Panc1 (cell line): ENCODE data around the gene ZIC2. TPM values are rescaled to one million over a fixed set of nuclear protein-coding genes. Genes with fewer than 3 reads are reported as not detected.

Experiments used
- ATAC-seq: fragments of 200-7000 bp; cut with Tn5 transposase; 2 replicates; pipeline ENCODE4 v1.9.1; 2020; ENCODE audit warnings: mild to moderate bottlenecking, moderate library complexity
- BruUV-seq: library from RNA; stranded (reverse); fragments of 400-500 nt; replicated peaks from 2 replicates; lab custom pipeline; 2021; lab: Mats Ljungman, UMichigan
- CTCF ChIA-PET: fragments of 300-600 bp; sonication (Branson Sonifier 250); formaldehyde crosslinking; loops from one replicate; lab custom pipeline; 2022; ENCODE audit warnings: antibody characterized with exemption; lab: Charles Lee
- POLR2A ChIA-PET: fragments of 300-600 bp; sonication (Branson Sonifier 250); formaldehyde crosslinking; loops from one replicate; lab custom pipeline; 2022; ENCODE audit warnings: antibody characterized with exemption; lab: Charles Lee
- DNase-seq: peaks from one replicate; pipeline ENCODE4 v3.0.0-alpha.2; 2010; ENCODE audit warnings: low read depth, low spot score
- H3K27ac ChIP-seq: 2 replicates; pipeline ENCODE4 v1.5.1; 2011; ENCODE audit warnings: mild to moderate bottlenecking, low read length, inconsistent platforms
- H3K27me3 ChIP-seq: fragments of 200-500 bp; sonication (Bioruptor generic); 2 replicates; pipeline ENCODE4 v1.6.0; 2014; ENCODE audit warnings: low read length, inconsistent platforms; ENCODE audit not compliant: control insufficient read depth, insufficient read depth
- H3K36me3 ChIP-seq: fragments of 200-500 bp; sonication (Bioruptor generic); 2 replicates; pipeline ENCODE4 v1.5.1; 2014; ENCODE audit warnings: inconsistent platforms, mild to moderate bottlenecking, low read length, moderate library complexity; ENCODE audit not compliant: control insufficient read depth, insufficient read depth
- H3K4me1 ChIP-seq: 2 replicates; pipeline ENCODE4 v1.5.1; 2011; ENCODE audit warnings: inconsistent platforms, mild to moderate bottlenecking, low read length, moderate library complexity; ENCODE audit not compliant: control insufficient read depth, insufficient read depth
- H3K4me3 ChIP-seq, 2 experiments: 2 replicates each; pipeline ENCODE4 v1.5.1; 2011 to 2012; ENCODE audit warnings: low read depth in 2 of 2, low read length in 2 of 2, mild to moderate bottlenecking in 2 of 2, inconsistent platforms in 1 of 2, moderate library complexity in 1 of 2
- H3K9me3 ChIP-seq: fragments of 200-500 bp; sonication (Bioruptor generic); 2 replicates; pipeline ENCODE4 v1.5.1; 2014; ENCODE audit warnings: low read depth, mild to moderate bottlenecking, inconsistent platforms, low read length, moderate library complexity; ENCODE audit not compliant: control insufficient read depth, insufficient read depth
- POLR2AphosphoS5 ChIP-seq: IDR thresholded peaks from 2 replicates; pipeline ENCODE4 v1.6.1; 2012; ENCODE audit warnings: mild to moderate bottlenecking, low read depth, low read length, moderate library complexity
- SIN3A ChIP-seq: IDR thresholded peaks from 2 replicates; pipeline ENCODE4 v1.6.1; 2012; ENCODE audit warnings: low read depth, mild to moderate bottlenecking, low read length, moderate library complexity, borderline replicate concordance; ENCODE audit not compliant: insufficient read depth
- TCF7L2 ChIP-seq: IDR thresholded peaks from 2 replicates; pipeline ENCODE4 v1.6.1; 2011; ENCODE audit warnings: mild to moderate bottlenecking, low read depth, low read length, inconsistent platforms
- in situ Hi-C: cut with HindIII; loops from 2 replicates; pipeline ENCODE4 v1.10.0; 2016; ENCODE audit warnings: low sequenced_read_pairs, low pct_unique_long_range_greater_than_20kb
- intact Hi-C: fragments of 100-400 bp; cut with micrococcal nuclease; formaldehyde crosslinking; loops from one replicate; pipeline ENCODE4 v1.10.0; 2022; ENCODE audit not compliant: unreplicated experiment
- total RNA-seq: library from RNA; stranded (reverse); gene quantifications from one replicate; pipeline ENCODE4 v1.2.1, GENCODE V29; 2021; ENCODE audit not compliant: unreplicated experiment
- TF ChIP-seq, protein P1 (sequence below), 2 experiments: IDR thresholded peaks; 2 replicates each; pipeline ENCODE4 v1.6.1; 2011 to 2012; ENCODE audit warnings: low read depth in 2 of 2, control low read depth in 1 of 2, low read length in 1 of 2, mild to moderate bottlenecking in 1 of 2, moderate library complexity in 1 of 2; ENCODE audit not compliant: insufficient read depth in 1 of 2
- TF ChIP-seq, protein P2 (sequence below): fragments of 450-650 bp; IDR thresholded peaks from 2 replicates; pipeline ENCODE4 v1.5.1; 2017; ENCODE audit warnings: mild to moderate bottlenecking

ZIC2 gene
- total RNA-seq, 1 experiment from 2014 or later: 54.5 TPM

DNA sequence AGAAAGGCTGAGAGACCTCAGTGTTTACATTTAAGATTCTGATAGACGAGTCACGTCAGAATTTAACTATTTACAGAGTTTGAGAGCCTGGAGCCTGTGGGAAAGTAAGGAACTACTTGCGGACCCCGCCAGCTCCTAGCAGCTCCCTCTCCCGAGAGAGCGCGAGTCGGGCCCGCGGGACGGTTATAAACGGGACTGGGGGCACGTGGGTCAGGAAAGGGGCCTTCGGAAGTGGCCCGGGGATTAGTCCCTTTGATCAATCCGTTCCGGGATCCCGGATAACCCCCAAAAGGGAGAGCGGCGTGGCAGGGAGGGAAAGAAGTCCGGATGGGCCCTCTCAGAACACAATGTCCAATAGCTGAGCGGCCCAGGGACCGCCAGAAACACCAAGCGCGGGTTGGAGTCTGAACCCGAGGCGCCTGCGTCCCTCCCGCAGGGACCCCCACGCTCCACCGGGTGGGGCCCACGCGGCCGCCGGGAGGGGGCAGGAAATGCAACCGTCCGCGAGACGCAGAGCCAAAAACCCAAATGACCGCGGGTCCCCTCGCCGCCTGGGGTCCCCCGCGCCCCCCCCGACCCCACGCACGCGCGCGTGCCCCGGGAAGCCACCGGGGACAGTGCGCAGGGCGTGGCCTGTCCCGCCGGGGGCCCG is 13.6 kb upstream of the ZIC2 start:
- peak; percentile 36; the same call in 1 of the 2 replicates for TF ChIP-seq POLR2AphosphoS5
- TF ChIP-seq SIN3A: no peak
- no peaks in the 10 kb centered on the region for H3K9me3 ChIP-seq
- POLR2A ChIA-PET: no interaction called here
- H3K27ac ChIP-seq: peak overlapping the region; percentile 95
- peak overlapping the region; percentile 59 to 69 for H3K4me3 ChIP-seq
- intact Hi-C loops: loop anchor here (5.0 kb wide), 2 partner anchors 51 to 311 kb away; no protein-coding TSS in a partner anchor
- CTCF ChIA-PET: no interaction called here
- no peaks in the 10 kb centered on the region for H3K27me3 ChIP-seq
- H3K4me1 ChIP-seq: peaks cover 19% of the 10 kb centered on the region
- no TSS peak for BruUV-seq
- in situ Hi-C loops: no loop called here
- ATAC-seq (peak; percentile 39), DNase-seq (no peak)
- no peaks in the 10 kb centered on the region; the same call in 1 of the 2 replicates for H3K36me3 ChIP-seq

DNA sequence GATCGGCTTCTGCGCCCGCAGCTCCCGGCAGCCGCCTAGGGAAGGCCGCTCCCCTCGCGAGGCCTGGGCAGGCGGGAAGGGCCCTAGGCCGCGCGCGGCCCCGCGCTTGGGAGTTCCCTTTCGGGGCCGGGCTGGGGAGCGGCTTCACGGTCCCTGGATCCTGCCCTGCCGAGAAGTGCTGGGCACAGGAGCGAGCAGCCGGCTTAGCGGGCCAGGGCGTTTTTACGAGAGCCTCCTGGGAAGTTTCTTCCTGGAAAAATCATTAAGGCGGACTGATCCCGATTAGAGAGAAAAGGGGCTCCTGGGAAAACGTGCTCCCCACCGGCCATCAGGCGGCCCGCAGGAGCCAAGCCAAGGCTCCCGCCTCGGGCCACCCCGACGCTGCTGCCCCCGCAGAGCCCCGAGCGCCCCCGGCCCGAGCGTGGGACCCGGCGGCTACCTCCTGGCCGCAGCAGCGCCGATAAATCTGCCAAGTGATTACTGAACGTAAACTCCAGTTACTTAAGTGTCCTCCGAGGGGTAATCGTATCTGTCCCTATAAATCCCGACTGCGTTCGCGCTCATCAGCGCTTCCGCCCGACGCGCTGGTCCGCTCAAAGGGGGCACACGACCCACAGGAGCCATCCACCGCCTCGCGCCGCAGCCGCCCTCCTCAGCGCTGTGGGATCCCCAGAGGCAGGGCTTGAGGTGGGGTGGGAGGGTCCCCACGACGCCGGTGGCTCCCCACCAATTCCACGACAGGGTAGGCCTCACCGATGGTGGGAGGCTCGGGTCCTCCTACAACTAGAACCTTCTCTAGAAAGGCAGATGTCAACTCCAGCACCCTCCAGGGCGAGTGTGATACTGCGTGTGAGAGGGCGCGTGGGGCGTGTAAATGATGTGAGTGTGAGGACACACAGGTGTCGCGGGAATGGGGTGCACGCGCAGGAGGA is 12.8 kb upstream of the ZIC2 start:
- Histone ChIP-seq H3K27ac (peak overlapping the region; percentile 95), H3K27me3 (no peaks in the 10 kb centered on the region), H3K4me1 (peaks cover 16% of the 10 kb centered on the region), H3K9me3 (no peaks in the 10 kb centered on the region), H3K36me3 (no peaks in the 10 kb centered on the region; the same call in 1 of the 2 replicates), H3K4me3 (peak overlapping the region; percentile 59 to 69)
- ATAC-seq (peak; percentile 69), DNase-seq (no peak)
- no TSS peak for BruUV-seq
- TF ChIP-seq POLR2AphosphoS5 (no peak), SIN3A (peak; percentile 40; the same call in 1 of the 2 replicates)
- intact Hi-C loops (loop anchor here (5.0 kb wide), 2 partner anchors 51 to 311 kb away; no protein-coding TSS in a partner anchor), in situ Hi-C loops (no loop called here)
- CTCF ChIA-PET: no interaction called here
- POLR2A ChIA-PET: no interaction called here

DNA sequence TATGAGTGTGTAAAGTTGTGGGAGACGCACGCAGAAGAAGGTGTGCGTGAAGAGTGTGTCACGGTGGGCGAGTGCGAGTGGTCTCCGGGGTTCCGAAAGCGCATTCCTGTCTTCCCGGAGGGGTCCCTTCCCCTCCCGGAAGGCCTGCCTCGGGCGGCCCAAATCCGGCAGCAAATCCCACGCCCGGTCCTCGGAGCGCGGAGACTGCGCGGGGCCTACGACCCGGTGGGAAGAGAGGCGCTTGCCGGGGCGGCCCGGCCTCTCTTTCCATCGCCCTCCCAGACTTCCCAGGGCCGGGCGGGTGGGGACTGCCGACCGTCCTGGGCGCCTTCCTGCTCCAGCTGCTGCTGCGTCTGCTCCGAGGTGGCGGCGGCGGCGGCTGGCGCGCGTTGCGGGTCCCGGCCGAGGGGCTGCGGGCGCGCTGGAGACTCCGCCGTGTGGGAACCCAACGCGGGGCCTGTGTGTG is 12.1 kb upstream of the ZIC2 start:
- ChIA-PET POLR2A (interaction anchor here (0.7 kb wide), 1 partner anchor 100 kb away, joined by 4 read pairs; no protein-coding TSS in a partner anchor), CTCF (no interaction called here)
- intact Hi-C loops (loop anchor here (5.0 kb wide), 2 partner anchors 52 to 312 kb away; no protein-coding TSS in a partner anchor), in situ Hi-C loops (no loop called here)
- Histone ChIP-seq H3K27me3 (no peaks in the 10 kb centered on the region), H3K36me3 (no peaks in the 10 kb centered on the region; the same call in 1 of the 2 replicates), H3K9me3 (no peaks in the 10 kb centered on the region), H3K4me1 (peaks cover 16% of the 10 kb centered on the region), H3K4me3 (peak overlapping the region; percentile 59 to 69), H3K27ac (peak overlapping the region; percentile 95)
- no peak for TF ChIP-seq POLR2AphosphoS5
- no peak for TF ChIP-seq TCF7L2
- TF ChIP-seq, protein P1, sequence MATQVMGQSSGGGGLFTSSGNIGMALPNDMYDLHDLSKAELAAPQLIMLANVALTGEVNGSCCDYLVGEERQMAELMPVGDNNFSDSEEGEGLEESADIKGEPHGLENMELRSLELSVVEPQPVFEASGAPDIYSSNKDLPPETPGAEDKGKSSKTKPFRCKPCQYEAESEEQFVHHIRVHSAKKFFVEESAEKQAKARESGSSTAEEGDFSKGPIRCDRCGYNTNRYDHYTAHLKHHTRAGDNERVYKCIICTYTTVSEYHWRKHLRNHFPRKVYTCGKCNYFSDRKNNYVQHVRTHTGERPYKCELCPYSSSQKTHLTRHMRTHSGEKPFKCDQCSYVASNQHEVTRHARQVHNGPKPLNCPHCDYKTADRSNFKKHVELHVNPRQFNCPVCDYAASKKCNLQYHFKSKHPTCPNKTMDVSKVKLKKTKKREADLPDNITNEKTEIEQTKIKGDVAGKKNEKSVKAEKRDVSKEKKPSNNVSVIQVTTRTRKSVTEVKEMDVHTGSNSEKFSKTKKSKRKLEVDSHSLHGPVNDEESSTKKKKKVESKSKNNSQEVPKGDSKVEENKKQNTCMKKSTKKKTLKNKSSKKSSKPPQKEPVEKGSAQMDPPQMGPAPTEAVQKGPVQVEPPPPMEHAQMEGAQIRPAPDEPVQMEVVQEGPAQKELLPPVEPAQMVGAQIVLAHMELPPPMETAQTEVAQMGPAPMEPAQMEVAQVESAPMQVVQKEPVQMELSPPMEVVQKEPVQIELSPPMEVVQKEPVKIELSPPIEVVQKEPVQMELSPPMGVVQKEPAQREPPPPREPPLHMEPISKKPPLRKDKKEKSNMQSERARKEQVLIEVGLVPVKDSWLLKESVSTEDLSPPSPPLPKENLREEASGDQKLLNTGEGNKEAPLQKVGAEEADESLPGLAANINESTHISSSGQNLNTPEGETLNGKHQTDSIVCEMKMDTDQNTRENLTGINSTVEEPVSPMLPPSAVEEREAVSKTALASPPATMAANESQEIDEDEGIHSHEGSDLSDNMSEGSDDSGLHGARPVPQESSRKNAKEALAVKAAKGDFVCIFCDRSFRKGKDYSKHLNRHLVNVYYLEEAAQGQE (IDR thresholded peaks at IDR 0.05; ENCODE audit: insufficient read depth in 1 of 2, low read depth in 2 of 2, low read length in 1 of 2): no peak
- no peak for TF ChIP-seq SIN3A
- TF ChIP-seq, protein P2, sequence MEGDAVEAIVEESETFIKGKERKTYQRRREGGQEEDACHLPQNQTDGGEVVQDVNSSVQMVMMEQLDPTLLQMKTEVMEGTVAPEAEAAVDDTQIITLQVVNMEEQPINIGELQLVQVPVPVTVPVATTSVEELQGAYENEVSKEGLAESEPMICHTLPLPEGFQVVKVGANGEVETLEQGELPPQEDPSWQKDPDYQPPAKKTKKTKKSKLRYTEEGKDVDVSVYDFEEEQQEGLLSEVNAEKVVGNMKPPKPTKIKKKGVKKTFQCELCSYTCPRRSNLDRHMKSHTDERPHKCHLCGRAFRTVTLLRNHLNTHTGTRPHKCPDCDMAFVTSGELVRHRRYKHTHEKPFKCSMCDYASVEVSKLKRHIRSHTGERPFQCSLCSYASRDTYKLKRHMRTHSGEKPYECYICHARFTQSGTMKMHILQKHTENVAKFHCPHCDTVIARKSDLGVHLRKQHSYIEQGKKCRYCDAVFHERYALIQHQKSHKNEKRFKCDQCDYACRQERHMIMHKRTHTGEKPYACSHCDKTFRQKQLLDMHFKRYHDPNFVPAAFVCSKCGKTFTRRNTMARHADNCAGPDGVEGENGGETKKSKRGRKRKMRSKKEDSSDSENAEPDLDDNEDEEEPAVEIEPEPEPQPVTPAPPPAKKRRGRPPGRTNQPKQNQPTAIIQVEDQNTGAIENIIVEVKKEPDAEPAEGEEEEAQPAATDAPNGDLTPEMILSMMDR: no peak
- DNase-seq (no peak), ATAC-seq (no peak)
- BruUV-seq: no TSS peak
